Activated naive CD4-positive, alpha-beta T cell (primary cell): ENCODE results near the gene PRKCE.

ENCODE experiments used
- DNase-seq, 4 experiments: peaks; one replicate each; lab custom pipeline; 2025; lab: John Stamatoyannopoulos, UW

PRKCE gene

GRCh38 chr2:45631955-45632354, 19.5 kb upstream of the PRKCE start:
- no peak for DNase-seq

GRCh38 chr2:45634223-45634622, 17.3 kb upstream of the PRKCE start:
- no peak for DNase-seq

- DNase-seq, result no peak
These were observed 15.5 kb upstream of the PRKCE start for GRCh38 chr2:45636008-45636407.

GRCh38 chr2:45637440-45637839, 14.0 kb upstream of the PRKCE start:
- DNase-seq, result no peak

GRCh38 chr2:45640576-45640975, 10.9 kb upstream of the PRKCE start:
- DNase-seq, result no peak

- DNase-seq, result no peak
These were observed 8.4 kb upstream of the PRKCE start for GRCh38 chr2:45643095-45643494.

- peak; percentile 41 to 77 (median 69) for DNase-seq
These were observed 7.6 kb upstream of the PRKCE start for GRCh38 chr2:45643543-45644542.

GRCh38 chr2:45646289-45646688, 5.2 kb upstream of the PRKCE start:
- no peak for DNase-seq

- DNase-seq, result no peak
These were observed 4.1 kb upstream of the PRKCE start for GRCh38 chr2:45647356-45647755.

- DNase-seq, result no peak
These were observed 3.4 kb upstream of the PRKCE start for GRCh38 chr2:45647986-45648520.

GRCh38 chr2:45648636-45649035, 2.8 kb upstream of the PRKCE start:
- no peak for DNase-seq

- DNase-seq, result no peak
These were observed 2.0 kb upstream of the PRKCE start for GRCh38 chr2:45649462-45649857.

GRCh38 chr2:45649858-45650811, 1.3 kb upstream of the PRKCE start:
- DNase-seq, result peak; percentile 17 to 60 (median 37)

GRCh38 chr2:45650851-45651414, 542 bp upstream of the PRKCE start:
- DNase-seq, result peak; percentile 69 to 91 (median 82)

- peak in 3 of 4 experiments; percentile 5 to 23 (median 7) for DNase-seq
These were observed 886 bp downstream of the PRKCE start for GRCh38 chr2:45652090-45653031.

- DNase-seq, result no peak
These were observed 1.8 kb downstream of the PRKCE start for GRCh38 chr2:45653122-45653913.

GRCh38 chr2:45654250-45654649, 2.8 kb downstream of the PRKCE start:
- no peak for DNase-seq

GRCh38 chr2:45661828-45662227, 10.4 kb downstream of the PRKCE start:
- no peak for DNase-seq

GRCh38 chr2:45664635-45665261, 13.3 kb downstream of the PRKCE start:
- no peak for DNase-seq
